ENCODE data around the gene HS1BP3.

DNA sequence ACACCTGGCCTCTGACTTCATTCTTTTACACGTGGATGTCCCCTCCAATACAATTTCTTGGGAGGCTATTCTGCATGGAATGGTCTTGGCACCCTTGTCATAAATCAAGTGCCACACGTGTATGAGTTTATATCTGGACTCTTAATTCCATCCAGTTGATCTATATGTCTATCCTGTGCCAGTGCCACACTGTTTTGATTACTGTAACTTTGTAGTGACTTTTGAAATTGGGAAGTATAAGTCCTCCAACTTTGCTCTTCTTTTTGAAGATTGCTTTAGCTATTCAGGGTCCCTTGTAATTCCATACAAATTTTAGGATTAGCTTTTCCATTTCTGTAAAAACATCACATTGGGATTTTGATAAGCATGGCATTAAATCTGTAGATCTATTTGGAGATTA, 43.5 kb downstream of the HS1BP3 start:
- TF ChIP-seq, protein P1, sequence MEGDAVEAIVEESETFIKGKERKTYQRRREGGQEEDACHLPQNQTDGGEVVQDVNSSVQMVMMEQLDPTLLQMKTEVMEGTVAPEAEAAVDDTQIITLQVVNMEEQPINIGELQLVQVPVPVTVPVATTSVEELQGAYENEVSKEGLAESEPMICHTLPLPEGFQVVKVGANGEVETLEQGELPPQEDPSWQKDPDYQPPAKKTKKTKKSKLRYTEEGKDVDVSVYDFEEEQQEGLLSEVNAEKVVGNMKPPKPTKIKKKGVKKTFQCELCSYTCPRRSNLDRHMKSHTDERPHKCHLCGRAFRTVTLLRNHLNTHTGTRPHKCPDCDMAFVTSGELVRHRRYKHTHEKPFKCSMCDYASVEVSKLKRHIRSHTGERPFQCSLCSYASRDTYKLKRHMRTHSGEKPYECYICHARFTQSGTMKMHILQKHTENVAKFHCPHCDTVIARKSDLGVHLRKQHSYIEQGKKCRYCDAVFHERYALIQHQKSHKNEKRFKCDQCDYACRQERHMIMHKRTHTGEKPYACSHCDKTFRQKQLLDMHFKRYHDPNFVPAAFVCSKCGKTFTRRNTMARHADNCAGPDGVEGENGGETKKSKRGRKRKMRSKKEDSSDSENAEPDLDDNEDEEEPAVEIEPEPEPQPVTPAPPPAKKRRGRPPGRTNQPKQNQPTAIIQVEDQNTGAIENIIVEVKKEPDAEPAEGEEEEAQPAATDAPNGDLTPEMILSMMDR (IDR thresholded peaks at IDR 0.05; ENCODE audit: insufficient read depth, low read length, poor library complexity, severe bottlenecking), result no peak
- TF ChIP-seq EZH2phosphoT487 (conservative IDR thresholded peaks at IDR 0.05; ENCODE audit: low read length), result no peak
